NCI-H2107 treated with DMSO at 0.1 percent for 48 hours (cell line): Measurements from ENCODE around the gene DCANP1.

Source experiments
- DNase-seq: peaks from one replicate; lab custom pipeline; 2025; ENCODE audit not compliant: unreplicated experiment; lab: John Stamatoyannopoulos, UW

Gene DCANP1

DNA sequence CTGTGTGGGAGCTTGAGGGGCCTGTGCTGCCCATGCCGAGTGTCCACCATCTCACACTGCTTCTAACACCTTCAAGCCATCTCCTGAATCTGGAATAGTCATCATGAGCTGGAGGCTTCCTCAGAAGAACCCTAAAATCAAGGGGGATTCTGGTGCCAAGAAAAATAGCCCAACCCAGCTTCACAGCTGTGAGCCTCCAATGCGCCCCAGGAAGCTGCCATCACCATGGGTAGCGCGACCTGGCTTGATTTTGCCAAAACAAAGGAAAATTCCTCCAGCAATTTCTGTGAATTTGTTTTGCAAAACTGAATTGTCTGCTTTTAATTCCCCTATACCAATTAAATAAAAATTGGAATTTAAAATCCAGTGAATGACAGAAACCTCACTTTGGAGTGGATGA, 11.2 kb upstream of the DCANP1 start:
- DNase-seq, result no peak

DNA sequence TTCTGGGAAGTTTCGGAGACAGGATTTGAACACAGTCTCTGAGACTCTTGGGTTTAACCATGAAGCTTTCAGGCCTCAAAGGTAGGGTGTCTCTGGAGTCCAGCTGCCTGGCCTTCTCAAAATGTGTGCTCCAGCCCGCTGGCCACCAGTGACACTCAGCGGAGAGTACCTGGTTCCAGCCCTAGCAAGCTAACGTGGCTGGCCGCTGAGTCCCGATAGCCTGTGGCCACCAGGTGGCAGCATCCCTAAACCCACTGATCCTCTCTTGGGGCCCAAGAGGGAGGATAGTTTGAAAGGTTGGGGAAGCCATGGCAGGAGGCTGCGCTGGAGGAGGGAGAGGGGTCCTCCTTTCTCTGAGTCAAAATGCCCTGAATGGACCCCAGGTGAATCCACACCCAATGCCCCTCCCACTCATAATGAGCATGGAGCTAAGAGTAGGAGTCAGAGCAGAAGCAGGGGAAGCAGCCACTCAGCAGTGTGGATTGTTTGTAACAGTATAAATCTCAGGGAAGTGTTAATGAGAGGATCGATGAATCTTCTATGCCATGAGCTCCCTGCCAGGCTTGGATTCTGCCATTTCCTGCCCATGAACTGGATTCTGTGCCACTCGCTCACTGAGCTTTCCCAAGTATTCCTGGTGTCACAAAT, 10.4 kb upstream of the DCANP1 start:
- DNase-seq, result peak; percentile 10

DNA sequence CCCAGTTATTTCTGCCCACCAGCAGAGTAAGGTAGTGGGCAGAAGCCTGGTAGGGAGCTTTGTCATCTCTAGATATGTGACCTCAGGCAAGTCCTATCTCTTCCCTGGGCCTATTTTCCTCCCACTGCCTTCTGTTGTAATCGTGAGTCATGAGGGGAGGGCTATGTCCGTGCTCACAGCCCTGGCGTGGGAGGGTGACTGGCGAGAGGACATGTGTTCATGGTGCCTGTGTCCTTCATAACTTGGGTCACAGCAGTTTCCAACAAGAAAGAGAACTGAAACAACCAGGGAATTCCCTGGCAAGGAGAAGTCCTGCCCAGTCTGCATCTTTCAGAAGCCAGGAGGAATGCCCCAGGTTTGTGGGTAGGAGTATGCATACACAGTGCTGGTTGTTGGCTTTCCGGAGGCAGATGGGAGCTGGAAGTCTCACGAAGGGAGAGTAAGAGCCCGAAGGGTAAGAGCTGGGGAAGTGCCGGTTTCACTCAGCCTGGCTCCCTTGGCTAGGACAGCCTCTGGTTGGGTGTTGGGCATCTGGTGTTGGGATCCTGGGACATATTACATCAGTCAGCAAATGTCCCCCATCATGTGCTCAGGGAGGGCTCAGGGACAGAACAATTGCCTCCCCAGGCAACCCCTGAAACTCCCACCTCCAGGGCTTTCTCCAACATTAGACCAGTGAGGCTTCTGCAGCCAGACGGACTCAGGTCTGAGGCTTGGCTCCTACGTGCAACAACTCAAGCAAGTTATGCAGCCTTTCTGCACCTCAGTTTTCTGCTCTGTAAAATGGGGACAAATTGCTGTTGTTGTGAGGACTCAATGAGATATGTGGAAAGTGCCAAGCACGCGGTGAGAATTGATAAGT, 9.3 kb upstream of the DCANP1 start:
- DNase-seq, result no peak

DNA sequence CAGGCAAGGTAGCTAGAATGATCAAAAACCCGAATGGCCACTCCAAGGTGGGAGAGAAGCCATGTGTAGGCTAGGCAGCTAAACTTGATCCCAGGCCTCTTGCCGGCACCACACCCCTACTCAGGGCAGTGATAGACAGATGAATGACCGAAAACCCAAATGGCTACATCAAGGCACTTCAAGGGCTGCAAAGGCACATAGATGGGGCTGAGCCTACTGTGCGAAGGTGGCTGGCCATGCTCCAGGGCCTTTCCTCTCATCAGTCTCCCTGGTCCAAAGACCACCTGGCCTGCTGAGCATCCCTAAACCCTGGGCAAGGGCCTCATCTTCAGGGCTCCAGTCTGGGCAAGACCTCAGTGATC, 8.7 kb upstream of the DCANP1 start:
- no peak for DNase-seq

DNA sequence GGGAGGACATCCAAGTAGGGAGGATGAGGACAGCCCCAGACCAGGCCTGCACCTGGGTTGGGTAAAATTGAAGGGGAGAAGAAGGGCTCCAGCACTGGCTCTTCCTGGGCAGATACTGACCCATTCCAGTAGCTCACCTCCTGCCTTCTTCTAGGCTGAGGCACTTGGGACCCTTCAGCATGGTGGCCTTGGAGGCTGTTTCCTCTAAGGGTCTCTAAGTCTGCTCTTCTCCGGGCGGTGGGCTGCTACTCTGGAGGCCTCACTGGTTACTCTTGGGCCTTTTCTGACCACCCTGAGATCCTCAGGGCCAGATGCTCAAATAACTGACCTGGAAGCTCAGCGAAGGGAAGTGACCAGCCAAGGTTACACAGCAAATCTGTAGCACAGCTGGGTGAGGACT, 7.8 kb upstream of the DCANP1 start:
- no peak for DNase-seq

DNA sequence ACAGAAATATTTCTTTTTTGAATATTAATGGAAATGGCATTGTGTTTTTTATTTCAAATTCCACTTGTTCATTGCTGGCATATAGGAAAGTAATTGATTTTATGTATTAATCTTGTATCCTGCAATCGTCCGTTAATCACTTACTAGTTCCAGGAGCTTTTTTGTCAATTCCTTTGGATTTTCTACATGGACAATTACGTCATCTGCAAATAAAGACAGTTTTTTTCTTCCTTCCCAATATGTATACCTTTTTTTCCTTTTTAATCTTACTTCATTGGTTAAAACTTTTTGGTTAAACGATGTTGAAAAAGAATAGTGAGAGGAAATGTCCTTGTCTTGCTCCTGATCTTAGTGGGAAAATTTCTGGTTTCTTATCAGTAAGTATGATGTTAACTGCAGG, 6.5 kb upstream of the DCANP1 start:
- no peak for DNase-seq

DNA sequence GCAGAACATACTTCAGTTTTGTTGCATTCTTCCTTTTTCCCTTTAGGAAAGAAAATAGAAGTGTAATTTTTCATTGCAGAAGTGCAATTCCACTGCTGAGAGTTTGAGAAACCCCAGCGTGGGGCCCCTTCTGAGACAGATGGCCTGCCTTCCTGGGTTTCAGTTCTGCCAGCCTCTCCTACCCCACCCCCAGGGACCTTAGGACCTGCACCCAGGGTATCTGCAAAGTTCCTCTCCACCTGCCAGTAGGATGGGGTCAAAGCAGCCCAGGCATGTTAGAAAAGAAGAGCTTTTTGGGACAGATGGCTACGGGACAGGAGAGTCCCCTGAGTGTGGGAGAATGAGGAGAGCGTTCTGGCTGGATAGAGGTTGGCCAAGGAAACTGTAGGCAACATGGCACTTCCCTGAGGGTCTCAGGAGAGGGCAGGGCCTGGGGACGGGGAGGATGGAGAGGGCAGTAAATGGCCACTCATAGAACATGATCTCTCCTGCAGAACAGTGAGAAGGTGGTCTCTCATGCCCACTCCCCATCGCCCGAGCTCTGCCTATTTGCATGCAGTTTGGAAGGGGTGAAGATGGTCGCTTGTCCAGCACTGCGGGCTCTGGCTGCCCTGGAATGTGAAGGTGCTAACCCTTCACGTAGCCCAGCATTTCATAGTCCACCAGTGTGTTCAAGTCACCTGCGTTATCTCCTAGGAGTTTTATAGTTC, 5.3 kb upstream of the DCANP1 start, which contains the start of gene TIFAB:
TSS of gene TIFAB (minus strand) at position 31 of the 710 bp plus-strand sequence. CDS start 2,412 bp downstream, outside the sequence.
- no peak for DNase-seq

DNA sequence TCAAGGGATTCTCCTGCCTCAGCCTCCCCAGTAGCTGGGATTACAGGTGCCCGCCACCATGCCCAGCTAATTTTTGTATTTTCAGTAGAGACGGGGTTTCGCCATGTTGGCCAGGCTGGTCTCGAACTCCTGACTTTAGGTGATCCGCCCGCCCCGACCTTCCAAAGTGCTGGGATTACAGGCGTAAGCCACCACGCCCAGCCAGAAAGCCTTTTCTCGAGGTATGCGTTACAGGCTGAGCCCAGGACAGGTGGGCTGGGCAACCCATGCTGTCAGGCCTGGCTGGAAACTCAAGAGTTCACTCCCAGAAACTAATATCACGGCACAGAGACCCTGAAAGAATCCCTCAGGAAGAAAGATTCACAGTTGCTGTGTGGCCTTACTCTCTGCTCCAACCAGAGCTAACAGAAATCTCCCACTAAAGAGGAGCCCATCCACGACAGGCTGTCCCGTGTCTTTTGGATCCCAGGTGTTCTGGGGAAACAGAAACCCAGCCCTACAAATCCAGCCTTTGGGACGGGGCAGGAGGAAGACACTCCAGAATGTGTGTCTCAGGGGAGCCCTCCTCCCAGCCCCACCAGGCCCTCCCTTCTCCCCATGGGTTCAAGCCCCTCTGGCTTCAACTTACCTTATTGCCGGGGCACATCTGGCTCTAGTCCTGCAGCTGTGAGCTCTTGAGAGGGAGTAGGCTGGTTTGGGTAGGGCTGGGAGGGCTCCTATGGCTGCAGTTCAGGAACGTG, 4.6 kb upstream of the DCANP1 start:
- DNase-seq, result no peak

DNA sequence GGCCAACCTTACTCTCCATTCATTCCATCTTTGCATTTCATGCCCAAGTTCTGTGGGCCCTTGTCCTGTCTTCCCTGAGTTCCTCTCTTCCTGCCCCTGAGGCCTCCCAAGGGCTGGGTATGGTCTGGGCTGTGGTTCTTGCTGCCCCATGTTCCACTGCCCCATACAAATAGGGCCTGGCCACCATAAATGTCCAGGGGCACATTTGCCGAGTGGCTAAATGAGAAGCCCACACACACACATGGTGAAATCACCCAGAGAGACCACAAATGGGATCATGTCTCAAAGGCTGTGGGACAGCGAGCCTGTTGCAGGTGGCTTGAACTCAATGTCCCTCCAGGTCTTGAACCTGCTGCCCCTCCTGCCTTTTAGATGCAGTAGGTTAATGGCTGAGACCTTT, 3.8 kb upstream of the DCANP1 start:
- no peak for DNase-seq

DNA sequence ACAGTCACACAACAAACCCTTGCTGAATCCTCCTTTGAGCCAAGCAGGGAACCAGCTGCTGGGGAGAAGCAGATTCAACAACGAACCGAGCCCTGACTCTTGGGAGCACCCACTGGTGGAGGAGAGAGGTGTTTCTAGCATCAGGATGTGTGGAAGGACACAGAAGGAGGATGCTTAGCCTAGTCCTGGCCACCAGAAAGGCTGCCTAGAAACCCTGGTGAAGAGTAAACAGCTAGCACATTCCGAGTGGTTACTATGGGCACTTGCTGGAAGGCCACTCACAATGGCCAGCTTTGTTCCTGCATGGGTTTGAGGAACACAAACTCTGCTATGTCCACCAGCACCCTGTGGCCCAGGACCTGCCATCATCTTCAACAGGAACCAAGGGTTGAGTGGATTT, 3.2 kb upstream of the DCANP1 start:
- DNase-seq, result no peak

DNA sequence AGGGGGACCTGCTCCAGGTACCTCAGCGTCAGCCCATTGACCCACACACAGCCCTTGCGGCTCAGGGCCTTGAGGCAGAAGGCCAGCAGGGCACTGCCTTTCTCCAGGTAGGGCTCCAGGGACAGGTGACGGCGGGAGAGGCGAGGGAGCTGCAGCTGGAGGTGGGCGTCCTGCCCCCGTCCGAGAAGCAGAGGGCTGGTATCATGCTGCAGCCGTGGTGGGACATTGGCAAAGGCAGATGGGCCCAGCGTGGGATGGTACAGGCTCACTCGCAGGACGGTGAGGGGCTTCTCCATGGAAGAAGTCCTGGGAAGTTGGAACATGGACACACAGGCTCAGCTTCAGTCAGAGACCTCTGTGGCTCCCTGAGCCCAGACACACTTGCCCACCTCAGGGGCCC, 2.5 kb upstream of the DCANP1 start:
- DNase-seq, result no peak

DNA sequence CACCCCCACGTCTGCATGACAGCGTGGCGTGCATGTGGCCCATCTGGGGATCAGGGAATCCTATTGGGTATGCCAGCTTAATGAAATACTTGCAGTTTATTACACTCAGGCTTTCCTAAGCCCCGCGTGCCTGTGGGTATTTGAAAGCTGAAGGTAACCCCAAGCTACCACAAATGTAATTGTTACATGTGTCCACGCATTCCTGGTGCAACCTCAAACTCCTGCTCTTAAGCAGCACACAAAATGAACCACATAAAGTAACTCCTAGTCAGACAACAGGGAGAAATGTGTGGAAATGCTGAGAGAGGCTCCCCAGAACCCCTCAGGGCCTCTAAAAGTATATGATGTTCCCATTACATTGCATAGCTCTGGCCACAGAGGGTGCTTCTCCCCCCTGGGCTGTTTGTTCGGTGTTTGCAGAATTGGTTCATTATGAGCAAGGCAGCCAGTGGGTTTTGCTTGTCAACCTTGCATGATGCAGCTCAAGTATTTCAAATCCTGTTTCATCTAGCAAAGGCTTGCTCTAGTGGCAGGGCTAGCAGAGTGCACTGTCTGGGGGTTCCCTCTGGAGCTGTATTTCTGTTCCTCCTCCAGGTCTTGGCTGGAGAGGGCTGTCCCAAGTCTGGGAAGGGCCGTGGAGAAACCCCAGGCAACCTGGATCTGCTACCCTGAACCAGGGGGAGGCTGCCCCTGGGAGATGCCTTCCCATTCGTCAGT, 1.8 kb upstream of the DCANP1 start:
- no peak for DNase-seq

DNA sequence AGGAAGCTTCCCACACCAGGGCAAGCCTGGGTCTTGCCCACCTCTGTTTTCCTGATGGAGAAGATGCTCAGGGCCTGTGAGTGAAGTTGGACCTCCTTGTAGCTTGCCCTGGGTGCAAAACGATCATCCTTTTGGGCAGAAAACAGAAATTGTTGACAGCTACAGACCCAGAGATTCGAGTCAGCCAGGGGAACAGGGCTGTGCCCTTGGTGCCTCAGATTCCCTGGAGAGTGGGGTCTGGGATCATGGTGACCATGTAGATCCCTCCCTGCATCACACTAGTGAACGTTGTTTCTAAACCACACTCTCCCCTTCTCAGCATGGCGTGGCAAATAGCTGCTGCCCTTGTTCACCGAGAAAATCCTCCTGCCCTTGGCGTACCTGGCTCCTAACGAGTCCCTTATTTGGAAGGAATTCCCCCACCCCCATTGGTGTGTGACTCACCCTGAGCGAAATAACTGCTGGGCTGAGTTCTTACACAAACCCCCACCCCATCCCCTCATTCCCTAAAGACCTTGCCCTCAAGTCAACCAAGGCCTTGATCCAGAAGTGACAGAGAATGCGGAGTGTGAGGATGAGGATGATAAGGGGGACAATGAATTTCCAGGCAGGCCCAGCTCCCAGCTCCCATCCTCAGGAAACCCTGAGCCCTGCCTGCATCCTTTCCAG, 1.1 kb upstream of the DCANP1 start:
- DNase-seq, result no peak

DNA sequence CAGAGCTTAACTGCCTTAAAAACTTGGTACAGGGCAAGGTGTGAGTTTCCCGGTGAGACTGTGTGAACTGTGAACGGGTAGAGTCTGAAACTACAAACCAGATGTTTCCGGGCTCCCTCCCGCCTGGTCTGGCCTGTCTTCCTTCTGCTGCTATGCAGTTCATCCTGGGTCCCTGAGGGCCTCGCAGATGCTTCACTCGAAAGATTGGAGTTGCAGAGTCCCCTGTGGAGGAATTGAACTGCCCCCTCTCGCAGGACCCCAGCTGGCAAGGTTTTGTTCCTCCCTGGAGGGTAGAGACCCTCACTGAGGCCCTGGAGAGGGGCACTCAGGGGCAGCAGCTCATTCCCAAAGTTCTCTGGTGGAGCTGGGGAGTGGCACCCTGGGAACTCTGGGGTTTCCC, 533 bp downstream of the DCANP1 start:
- DNase-seq, result no peak

DNA sequence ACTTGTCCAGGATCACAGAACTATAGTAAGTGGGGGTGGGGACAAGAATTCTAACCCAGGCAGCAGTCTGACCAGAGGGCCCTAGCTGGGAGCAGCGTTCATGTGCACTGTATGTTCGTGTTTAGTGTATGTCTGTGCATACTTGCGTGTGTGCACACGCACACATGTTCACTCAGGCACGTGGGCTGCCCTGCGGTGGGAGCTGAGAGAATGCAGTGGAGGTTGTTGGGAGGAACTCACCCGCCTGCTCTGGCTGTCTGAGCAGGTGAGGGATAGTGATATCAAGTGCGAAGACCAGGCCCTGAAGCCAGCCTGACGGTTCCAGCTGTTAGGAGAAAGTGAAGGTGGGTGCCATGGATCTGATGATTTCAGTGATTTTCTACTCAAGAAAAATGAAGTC, 942 bp downstream of the DCANP1 start:
- DNase-seq, result no peak

DNA sequence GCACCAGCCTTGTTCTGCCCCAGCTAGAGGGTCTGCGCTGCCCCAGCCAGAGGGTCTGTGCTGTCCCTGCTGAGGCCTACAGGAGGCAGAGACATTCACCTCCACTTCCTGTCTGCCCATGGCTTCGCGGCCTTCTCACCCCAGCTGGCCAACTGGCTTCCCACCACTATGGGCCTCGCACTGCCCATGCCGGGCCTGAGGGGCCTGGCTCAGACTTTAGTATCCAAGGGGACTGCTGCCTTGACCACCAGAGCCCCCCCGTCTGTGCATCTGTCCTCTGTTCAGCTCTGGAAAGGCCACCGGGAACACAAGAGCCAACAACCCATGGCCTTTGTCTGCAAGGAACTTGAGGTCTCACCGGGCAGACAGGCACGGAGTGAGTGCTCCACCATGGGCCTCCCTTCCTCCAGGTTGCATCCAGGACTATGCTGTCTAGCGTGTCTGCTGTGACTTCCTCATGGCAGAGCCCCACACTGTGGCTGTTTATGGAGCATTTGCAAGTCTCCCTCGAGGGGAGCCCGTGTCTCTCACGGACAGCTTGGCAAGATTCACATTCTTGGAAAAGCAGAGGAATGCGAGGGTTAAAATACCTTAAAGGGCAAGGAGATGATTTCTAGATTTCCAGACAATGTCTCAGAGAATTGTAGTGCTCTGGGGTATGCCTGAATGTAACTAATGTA, 1.7 kb downstream of the DCANP1 start:
- no peak for DNase-seq

DNA sequence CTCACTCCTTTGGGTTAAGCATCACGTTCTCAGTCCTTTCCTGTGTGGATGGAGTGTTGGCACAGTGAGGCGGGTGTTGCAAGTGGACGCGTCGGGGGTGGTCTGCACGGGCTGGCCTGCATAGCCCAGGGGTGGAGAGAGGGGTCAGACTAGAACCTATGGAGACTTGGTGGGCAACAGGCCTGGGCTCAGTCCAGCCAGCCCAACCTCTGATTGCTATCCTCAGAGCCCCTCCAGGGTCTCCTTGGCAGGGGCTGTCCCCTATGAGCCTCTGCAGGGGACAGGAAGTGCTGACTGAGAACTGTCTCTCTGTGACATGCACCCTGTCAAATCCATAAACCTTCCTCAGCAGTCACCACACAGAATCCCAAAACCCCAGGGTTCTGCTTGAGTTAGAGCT, 2.3 kb downstream of the DCANP1 start:
- DNase-seq, result no peak

DNA sequence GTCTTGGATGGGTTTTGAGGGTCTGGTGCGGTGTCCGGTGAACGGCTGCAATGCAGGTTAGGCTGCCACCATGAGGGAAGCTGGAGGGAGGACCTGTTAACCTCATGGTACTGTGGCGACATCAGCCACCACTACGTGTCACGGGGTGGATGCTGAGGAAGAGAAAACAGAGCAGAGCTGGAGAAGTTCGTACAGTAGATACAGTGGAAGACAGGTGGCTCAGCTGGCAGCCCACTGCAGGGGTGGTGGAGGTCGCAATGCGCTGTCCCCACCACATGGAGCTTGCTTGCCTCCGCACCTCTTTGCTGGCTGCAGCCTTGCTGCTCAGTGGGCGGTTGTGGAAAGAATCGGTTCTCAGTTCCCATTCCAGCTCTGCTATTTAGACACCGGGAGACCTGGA, 2.8 kb downstream of the DCANP1 start:
- DNase-seq, result no peak

DNA sequence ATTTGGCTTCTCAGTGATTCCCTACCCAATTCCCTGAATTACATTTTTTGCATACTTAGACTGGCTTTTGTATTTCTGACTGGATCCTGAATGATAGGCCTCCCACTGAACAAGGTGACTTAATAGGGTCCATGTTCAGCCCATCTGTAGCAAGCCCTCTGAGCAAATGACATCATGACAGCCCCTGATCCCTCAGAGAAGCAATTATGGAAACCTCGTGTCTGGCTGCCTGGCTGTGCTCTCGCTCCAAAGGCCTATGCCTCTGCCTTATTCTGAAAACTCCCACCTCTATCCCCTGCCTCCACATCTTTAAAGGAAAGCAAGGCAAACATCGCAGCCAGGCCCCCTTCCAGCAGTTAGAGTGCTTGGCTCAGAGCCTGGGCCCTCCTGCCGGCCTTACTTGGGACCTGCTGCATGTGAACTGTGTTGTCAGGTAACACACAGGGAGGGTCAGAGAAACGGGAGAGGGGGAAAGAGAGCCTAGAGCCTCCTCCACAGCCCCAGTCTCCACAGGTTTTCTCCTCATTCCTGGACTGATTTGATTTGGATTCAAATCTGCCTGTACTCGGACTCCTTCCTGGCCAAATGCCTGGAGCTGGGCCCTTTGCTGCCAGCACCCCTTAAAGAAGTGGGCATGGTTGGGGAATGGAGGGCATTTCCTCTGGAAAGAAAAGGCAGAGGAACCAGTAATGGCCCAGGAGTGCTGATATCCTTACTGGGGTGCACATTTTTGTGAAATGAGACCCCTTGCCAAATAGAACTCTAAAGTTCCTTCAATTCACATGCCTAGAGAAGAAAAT, 3.8 kb downstream of the DCANP1 start:
- DNase-seq, result no peak
